Coronary artery (tissue), 2 donors: ENCODE results near the gene CREBRF.
"Not testable (repeated sequence)": the region's sequence is repeated elsewhere in the genome, so short reads cannot be mapped to it uniquely, and the experiment has no call there.

ENCODE experiments used
- DNase-seq: peaks from one replicate; pipeline ENCODE4 v3.0.0-alpha.2; 2017; ENCODE audit warnings: low spot score
- H3K27ac ChIP-seq, 2 donors: fragments of 200-600 bp; sonication (generic); one replicate each; pipeline ENCODE4 v1.5.1; 2016 to 2019
- H3K4me3 ChIP-seq: fragments of 200-600 bp; sonication (generic); 2 replicates; pipeline ENCODE4 v1.5.1; 2016; ENCODE audit warnings: mild to moderate bottlenecking, moderate library complexity
- TF ChIP-seq, protein P1 (sequence below): fragments of 200-600 bp; sonication (generic); IDR thresholded peaks from one replicate; pipeline ENCODE4 v1.5.1; 2019; ENCODE audit warnings: antibody characterized with exemption

CREBRF gene

DNA sequence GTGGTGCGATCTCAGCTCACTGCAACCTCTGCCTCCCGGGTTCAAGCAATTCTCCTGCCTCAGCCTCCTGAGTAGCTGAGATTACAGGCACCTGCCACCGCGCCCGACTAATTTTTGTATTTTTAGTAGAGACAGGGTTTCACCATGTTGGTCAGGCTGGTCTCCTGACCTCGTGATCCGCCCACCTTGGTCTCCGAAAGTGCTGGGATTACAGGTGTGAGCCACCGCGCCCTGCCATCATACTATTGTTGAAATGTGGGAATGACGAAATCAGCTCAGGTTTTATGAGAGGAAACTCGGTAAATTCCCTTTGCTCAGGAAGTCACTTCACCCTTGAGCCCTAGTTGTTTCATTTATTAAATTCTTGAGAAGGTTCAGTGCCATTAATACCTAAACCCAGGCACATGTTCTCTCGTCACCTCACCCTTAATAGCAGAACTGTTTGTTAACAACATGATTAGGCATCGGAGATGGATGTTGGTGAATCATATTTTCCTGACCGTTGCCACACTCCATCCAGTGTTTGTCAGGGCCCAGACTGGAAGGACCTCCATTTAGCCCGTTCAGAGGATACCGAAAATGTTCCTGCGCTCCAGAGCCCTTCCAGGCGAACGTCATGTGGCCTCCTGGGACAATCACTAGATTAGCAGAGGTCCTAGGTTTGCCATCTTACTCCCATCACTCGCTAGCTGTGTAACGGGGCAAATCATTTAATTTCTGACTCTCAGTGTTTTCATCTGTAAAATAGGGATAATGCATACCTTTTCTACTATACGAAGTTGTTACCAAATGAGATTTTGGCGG lies 20.0 kb upstream of the CREBRF start:
- no peak for DNase-seq
- H3K27ac ChIP-seq, result peak overlapping the region in 1 of 2 donors; percentile 72
- TF ChIP-seq, protein P1, sequence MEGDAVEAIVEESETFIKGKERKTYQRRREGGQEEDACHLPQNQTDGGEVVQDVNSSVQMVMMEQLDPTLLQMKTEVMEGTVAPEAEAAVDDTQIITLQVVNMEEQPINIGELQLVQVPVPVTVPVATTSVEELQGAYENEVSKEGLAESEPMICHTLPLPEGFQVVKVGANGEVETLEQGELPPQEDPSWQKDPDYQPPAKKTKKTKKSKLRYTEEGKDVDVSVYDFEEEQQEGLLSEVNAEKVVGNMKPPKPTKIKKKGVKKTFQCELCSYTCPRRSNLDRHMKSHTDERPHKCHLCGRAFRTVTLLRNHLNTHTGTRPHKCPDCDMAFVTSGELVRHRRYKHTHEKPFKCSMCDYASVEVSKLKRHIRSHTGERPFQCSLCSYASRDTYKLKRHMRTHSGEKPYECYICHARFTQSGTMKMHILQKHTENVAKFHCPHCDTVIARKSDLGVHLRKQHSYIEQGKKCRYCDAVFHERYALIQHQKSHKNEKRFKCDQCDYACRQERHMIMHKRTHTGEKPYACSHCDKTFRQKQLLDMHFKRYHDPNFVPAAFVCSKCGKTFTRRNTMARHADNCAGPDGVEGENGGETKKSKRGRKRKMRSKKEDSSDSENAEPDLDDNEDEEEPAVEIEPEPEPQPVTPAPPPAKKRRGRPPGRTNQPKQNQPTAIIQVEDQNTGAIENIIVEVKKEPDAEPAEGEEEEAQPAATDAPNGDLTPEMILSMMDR, result no peak
- H3K4me3 ChIP-seq, result peak overlapping the region; percentile 33

DNA sequence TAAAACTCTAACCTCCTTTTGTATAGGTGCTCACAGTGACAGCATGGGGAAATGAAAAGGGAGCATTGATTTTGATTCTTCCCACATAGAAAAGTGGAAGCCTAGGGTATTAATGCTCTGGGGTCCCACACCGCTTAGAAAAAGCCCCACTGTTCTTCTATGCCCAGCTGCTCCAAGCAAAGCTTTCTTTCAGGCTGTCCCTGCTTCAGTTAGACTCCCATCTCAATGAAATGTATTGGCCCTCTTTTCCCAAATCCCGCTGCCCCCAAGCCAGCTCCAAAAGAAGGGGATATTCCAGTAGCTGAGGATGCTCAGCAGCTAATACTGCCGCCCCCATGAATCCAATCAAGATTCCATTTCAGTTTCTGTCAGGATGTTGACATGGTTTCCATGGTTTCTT lies 17.0 kb upstream of the CREBRF start:
- Histone ChIP-seq H3K4me3 (no peak overlapping the region), H3K27ac (no peak overlapping the region)
- TF ChIP-seq, protein P1, result no peak
- DNase-seq, result no peak

DNA sequence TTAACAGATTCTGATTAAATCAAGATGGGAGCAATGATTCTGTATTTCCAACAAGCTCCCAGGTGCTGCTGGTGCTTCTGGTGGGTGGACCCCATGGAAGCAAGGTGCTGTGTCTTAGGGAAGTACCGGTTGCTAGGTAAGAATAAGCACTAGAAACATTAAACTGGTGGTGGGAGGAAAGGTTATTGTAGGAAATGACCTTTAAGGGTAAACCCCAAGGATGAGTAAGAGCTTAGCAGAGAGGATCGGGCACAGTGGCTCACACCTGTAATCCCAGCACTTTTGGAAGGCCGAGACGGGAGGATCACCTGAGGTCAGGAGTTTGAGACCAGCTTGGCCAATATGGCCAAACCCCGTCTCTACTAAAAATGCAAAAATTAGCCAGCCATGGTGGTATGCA lies 16.2 kb upstream of the CREBRF start:
- no peak for DNase-seq
- Histone ChIP-seq H3K27ac (no peak overlapping the region), H3K4me3 (no peak overlapping the region)
- TF ChIP-seq, protein P1, result no peak

DNA sequence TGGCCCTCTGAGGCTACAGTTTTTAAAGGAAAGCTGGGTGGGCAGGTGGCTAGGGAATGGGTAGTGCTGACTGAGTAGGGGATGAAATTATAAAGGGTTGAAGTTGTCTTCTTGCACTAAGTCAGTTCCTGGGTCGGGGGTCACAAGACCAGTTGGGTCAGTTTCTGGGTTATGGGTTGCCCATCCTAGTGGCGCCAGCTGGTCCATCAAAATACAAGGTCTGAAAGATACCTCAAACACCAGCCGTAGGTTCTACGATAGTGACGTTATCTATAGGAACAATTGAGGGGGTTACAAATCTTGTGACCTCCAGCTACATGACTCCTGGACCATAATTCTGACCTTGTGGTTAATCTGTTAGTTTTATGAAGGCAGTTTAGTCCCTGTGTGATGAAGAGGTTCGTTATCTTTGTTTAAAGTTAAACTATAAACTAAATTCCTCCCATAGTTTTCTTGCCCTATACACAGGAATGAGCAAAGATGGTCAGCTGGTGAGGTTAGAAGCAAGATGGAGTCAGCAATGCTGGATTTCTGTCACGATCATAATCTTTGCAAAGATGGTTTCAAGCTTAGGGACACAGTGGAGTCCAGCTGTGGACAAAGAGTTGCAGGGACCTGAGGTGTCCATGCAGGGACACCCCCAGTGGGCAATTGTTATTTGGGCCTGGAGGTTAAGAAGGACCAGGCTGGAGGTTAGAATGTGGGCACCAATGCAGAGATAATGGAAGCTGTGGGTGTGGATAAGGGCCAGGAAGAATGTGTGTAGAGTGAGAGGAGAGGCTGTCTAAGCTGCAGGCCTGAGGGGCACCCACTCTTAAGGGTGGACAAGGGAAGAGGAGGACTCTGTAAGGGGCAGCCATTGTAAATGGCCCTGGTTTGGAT lies 14.0 kb upstream of the CREBRF start:
- no peak overlapping the region for H3K4me3 ChIP-seq
- no peak overlapping the region for H3K27ac ChIP-seq
- DNase-seq, result no peak
- TF ChIP-seq, protein P1, result no peak

DNA sequence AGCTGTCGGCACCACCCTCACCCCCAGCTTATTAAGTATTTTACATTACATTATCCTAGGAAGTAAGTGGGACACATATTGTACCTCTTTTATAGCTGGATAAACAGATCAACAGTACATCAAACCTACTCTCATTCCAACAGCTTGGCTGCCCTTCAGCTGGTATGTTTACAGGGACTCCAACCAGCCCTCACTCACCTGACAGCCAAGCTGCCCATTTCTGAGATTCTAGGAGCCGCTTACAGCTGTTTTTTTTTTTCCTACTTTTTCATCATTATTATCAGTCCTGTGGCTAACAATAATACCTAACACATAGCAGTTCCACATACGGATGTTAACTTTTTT lies 13.4 kb upstream of the CREBRF start:
- H3K27ac ChIP-seq, result no peak overlapping the region
- no peak for DNase-seq
- TF ChIP-seq, protein P1, result no peak
- no peak overlapping the region for H3K4me3 ChIP-seq

DNA sequence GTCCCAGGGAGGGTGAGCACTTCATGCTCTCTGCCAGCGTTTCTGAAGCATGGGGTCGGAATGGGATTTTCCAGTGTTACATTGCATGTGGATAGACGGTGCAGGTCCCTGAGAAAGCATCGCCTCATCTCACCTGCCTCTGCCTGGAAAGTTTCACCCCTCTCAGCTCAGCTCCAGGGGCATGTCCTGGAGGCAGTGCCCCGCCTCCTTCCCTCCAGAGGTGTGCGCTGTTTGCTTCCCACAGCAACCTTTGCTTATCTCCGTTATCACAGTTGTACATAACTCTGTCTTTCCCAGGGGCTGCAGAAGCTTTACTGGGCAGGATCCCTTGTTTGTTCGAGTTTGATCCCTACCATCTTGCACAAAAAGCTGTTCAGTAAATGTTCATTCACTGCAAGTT lies 10.7 kb upstream of the CREBRF start:
- no peak for DNase-seq
- TF ChIP-seq, protein P1, result no peak
- no peak overlapping the region for H3K27ac ChIP-seq
- no peak overlapping the region for H3K4me3 ChIP-seq

DNA sequence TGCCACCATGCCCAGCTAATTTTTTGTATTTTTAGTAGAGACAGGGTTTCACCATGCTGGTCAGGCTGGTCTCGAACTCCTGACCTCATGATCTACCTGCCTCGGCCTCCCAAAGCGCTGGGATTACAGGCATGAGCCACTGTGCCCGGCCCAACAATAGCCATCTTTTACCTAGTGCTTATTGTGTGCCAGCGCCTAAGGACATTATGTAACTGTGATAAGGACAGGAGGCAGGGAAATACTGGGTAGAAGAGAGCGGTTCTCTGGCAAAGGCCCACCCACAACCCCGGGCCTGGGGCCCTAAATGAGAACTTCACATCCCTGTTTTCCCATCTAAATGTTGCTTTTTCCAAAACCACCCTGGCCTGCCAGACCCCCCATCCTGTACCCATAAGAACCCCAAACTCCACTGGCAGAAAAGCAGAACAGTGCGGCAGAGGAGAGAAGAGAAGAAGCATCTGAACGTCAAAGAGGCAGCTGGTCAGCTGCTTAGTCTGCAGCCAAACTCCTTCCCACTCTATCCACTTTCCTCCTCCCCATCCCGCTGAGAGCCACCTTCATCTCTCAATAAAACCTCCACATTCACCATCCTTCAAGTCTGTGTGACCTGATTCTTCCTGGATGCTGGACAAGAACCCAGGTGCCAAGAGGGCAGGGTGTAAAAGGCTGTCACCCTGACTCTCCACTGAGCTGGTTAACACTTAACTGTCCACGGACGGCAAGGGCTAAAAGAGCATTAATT lies 8.9 kb upstream of the CREBRF start:
- DNase-seq, H3K4me3 ChIP-seq, H3K27ac ChIP-seq: not testable (repeated sequence)
